Mesenchymal stem cell (in vitro differentiated cells and primary cell): ENCODE results near the gene PDZK1IP1.

Experiments used
- DNase-seq: peaks from one replicate; pipeline ENCODE4 v3.0.0-alpha.2; 2013
- H2AFZ ChIP-seq: one replicate; pipeline ENCODE4 v1.6.1; 2013; ENCODE audit warnings: low read depth, mild to moderate bottlenecking, control low read depth, inconsistent platforms, low read length, moderate library complexity
- H2AK5ac ChIP-seq: 2 replicates; pipeline ENCODE4 v1.6.1; 2013; ENCODE audit warnings: low read length, moderate library complexity, mild to moderate bottlenecking, inconsistent platforms; ENCODE audit not compliant: severe bottlenecking
- H2BK120ac ChIP-seq: one replicate; pipeline ENCODE4 v1.6.1; 2013; ENCODE audit warnings: low read depth, mild to moderate bottlenecking, inconsistent platforms, low read length, moderate library complexity
- H2BK12ac ChIP-seq, 2 experiments: one replicate each; pipeline ENCODE4 v1.6.1; 2013; ENCODE audit warnings: inconsistent platforms in 2 of 2, low read length in 2 of 2, mild to moderate bottlenecking in 2 of 2, moderate library complexity in 2 of 2, control low read depth in 1 of 2
- H2BK15ac ChIP-seq: one replicate; pipeline ENCODE4 v1.6.1; 2013; ENCODE audit warnings: mild to moderate bottlenecking, low read depth, inconsistent platforms; ENCODE audit not compliant: poor library complexity, severe bottlenecking
- H2BK5ac ChIP-seq: 2 replicates; pipeline ENCODE4 v1.6.1; 2013; ENCODE audit warnings: low read depth, mild to moderate bottlenecking, low read length, control low read depth, inconsistent platforms; ENCODE audit not compliant: poor library complexity, severe bottlenecking
- H3K14ac ChIP-seq, 2 experiments: one replicate each; pipeline ENCODE4 v1.6.1; 2013; ENCODE audit warnings: inconsistent platforms in 2 of 2, low read length in 2 of 2, control low read depth in 1 of 2, mild to moderate bottlenecking in 1 of 2, moderate library complexity in 1 of 2
- H3K18ac ChIP-seq, 2 experiments: one replicate each; pipeline ENCODE4 v1.6.1; 2013; ENCODE audit warnings: inconsistent platforms in 2 of 2, low read length in 2 of 2, control low read depth in 1 of 2, low read depth in 1 of 2, mild to moderate bottlenecking in 1 of 2
- H3K23ac ChIP-seq, 2 experiments: one replicate each; pipeline ENCODE4 v1.6.1; 2013; ENCODE audit warnings: inconsistent platforms in 2 of 2, low read length in 2 of 2, mild to moderate bottlenecking in 2 of 2, moderate library complexity in 2 of 2, control low read depth in 1 of 2
- H3K27ac ChIP-seq: 2 replicates; pipeline ENCODE4 v1.5.1; 2013; ENCODE audit warnings: mild to moderate bottlenecking, moderate library complexity, low read length, control low read depth, inconsistent platforms; ENCODE audit not compliant: poor library complexity, severe bottlenecking
- H3K27me3 ChIP-seq, 2 experiments: 2 replicates each; pipeline versions ENCODE4 v1.6.1 to v1.7.0; 2013; ENCODE audit warnings: low read length in 2 of 2, mild to moderate bottlenecking in 2 of 2, moderate library complexity in 2 of 2, control low read depth in 1 of 2, inconsistent platforms in 1 of 2; ENCODE audit not compliant: control insufficient read depth in 1 of 2, insufficient read depth in 1 of 2
- H3K36me3 ChIP-seq, 2 experiments: 2 replicates each; pipeline versions ENCODE4 v1.6.1 to v1.7.0; 2013; ENCODE audit warnings: low read length in 2 of 2, control low read depth in 1 of 2, inconsistent platforms in 1 of 2, low read depth in 1 of 2, mild to moderate bottlenecking in 1 of 2; ENCODE audit not compliant: insufficient read depth in 2 of 2, control insufficient read depth in 1 of 2
- H3K4ac ChIP-seq, 2 experiments: one replicate each; pipeline ENCODE4 v1.6.1; 2013; ENCODE audit warnings: inconsistent platforms in 2 of 2, low read length in 2 of 2, mild to moderate bottlenecking in 2 of 2, moderate library complexity in 2 of 2, control low read depth in 1 of 2, low read depth in 1 of 2
- H3K4me1 ChIP-seq: 2 replicates; pipeline ENCODE4 v1.6.1; 2013; ENCODE audit warnings: low read depth, low read length, control low read depth; ENCODE audit not compliant: control insufficient read depth, insufficient read depth
- H3K4me2 ChIP-seq: 2 replicates; pipeline ENCODE4 v1.6.1; 2013; ENCODE audit warnings: low read length, mild to moderate bottlenecking, inconsistent platforms; ENCODE audit not compliant: poor library complexity, severe bottlenecking
- H3K4me3 ChIP-seq, 2 experiments: 2 replicates each; pipeline versions ENCODE4 v1.5.1 to v1.7.0; 2013; ENCODE audit warnings: low read length in 2 of 2, mild to moderate bottlenecking in 2 of 2, control low read depth in 1 of 2, low read depth in 1 of 2; ENCODE audit not compliant: insufficient read depth in 1 of 2
- H3K79me1 ChIP-seq: replicated peaks from 2 replicates; pipeline ENCODE4 v1.6.1; 2013; ENCODE audit warnings: mild to moderate bottlenecking, control low read depth, low read length, inconsistent platforms; ENCODE audit not compliant: poor library complexity, severe bottlenecking
- H3K9ac ChIP-seq: 2 replicates; pipeline ENCODE4 v1.7.0; 2013; ENCODE audit warnings: mild to moderate bottlenecking, low read length, moderate library complexity
- H3K9me3 ChIP-seq: 2 replicates; pipeline ENCODE4 v1.7.0; 2013; ENCODE audit warnings: mild to moderate bottlenecking, low read length; ENCODE audit not compliant: control insufficient read depth
- H4K8ac ChIP-seq: one replicate; pipeline ENCODE4 v1.6.1; 2013; ENCODE audit warnings: inconsistent platforms, mild to moderate bottlenecking, low read length, moderate library complexity
- H4K91ac ChIP-seq: one replicate; pipeline ENCODE4 v1.6.1; 2013; ENCODE audit warnings: mild to moderate bottlenecking, low read length, inconsistent platforms
- WGBS: methylation state at CpG from one replicate; pipeline ENCODE4 v1.1.7; 2013; ENCODE audit warnings: mixed read lengths; 5-methylcytosine and 5-hydroxymethylcytosine counted together

The PDZK1IP1 gene

DNA sequence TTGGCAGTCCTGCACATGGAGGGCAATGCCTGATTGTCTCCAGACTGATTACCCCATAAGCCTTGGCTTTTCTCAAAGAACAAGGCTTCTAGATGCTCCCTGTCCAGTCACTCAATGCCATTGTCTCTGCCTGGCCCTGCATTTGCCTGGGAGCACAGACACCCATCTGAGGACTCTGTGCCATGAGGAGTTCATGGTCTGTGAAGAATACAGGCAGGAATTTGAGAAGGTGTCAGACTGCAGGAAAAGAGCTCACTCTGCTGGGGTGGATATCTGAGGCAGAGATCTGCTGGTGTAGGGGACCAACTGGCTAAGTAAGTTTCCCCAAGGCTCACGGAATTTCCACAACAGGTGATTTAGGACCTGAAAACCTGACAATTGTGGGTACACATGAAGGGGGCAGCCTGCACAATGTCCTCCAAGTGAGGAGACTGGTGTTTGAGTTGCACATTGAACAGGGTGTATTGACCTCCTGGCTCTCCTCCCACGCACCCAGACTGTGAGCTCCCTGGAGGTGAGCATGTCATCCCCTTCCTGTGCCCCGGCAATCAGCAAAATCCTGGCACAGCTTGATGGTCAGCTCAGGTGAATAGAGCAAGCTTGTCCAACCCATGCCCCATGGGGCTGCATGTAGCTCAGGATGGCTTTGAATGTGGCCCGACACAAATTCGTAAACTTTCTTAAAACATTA is 51.8 kb downstream of the PDZK1IP1 start:
- Histone ChIP-seq H2AK5ac (no peak overlapping the region), H4K91ac (no peak overlapping the region)
- WGBS, result 77% methylated on average over 3 of the region's 5 CpGs

DNA sequence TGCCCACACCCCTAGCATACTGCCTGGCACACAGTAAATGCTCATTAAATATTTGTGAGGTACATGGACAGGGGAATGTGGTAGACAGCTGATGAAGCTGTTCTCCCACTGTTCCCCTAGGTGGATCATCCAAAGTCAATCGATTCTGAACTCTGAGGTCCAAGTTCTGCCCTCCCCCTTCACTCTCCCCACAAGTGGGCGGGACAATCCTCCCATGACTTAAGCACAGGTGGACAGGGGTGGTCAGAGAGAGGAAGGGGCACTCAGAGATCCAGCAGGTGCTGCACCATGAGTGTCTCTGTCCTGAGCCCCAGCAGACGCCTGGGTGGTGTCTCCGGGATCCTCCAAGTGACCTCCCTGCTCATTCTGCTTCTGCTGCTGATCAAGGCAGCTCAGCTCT is 52.6 kb downstream of the PDZK1IP1 start, which contains the start of gene CYP4A22:
CYP4A22 (plus strand) TSS at position 244 of the 400 bp plus-strand sequence; CDS start at position 289, 45 bp downstream.
- Histone ChIP-seq H3K4ac (no peak within 1 kb of the TSS), H2BK120ac (no peak within 1 kb of the TSS), H2BK12ac (no peak within 1 kb of the TSS), H3K4me1 (no peaks in the 10 kb centered on the region), H3K79me1 (no peaks in the 10 kb centered on the region), H2BK15ac (no peak within 1 kb of the TSS), H4K8ac (no peak within 1 kb of the TSS), H3K14ac (no peak within 1 kb of the TSS), H3K23ac (no peak within 1 kb of the TSS), H3K18ac (no peak within 1 kb of the TSS), H3K27ac (no peak within 1 kb of the TSS), H2AFZ (no peak within 1 kb of the TSS), H4K91ac (no peak within 1 kb of the TSS), H3K27me3 (no peaks in the 10 kb centered on the region), H3K4me3 (no peak within 1 kb of the TSS), H3K9me3 (no peaks in the 10 kb centered on the region), H3K4me2 (no peak within 1 kb of the TSS), H3K36me3 (no peaks in the 10 kb centered on the region), H2AK5ac (no peak within 1 kb of the TSS), H2BK5ac (no peak within 1 kb of the TSS), H3K9ac (no peak within 1 kb of the TSS)
- 80% methylated on average over 4 of the region's 4 CpGs for WGBS
- DNase-seq, result no peak

More for the DNA sequence above, 51.8 kb downstream of the PDZK1IP1 start:
- Histone ChIP-seq H2BK15ac (no peak overlapping the region), H2BK120ac (no peak overlapping the region), H2AFZ (no peak overlapping the region), H2BK12ac (no peak overlapping the region), H3K23ac (no peak overlapping the region), H3K79me1 (no peaks in the 10 kb centered on the region), H4K8ac (no peak overlapping the region), H3K9me3 (no peaks in the 10 kb centered on the region), H3K4ac (no peak overlapping the region), H3K27ac (no peak overlapping the region), H3K14ac (no peak overlapping the region), H2BK5ac (no peak overlapping the region), H3K27me3 (no peaks in the 10 kb centered on the region), H3K18ac (no peak overlapping the region), H3K36me3 (no peaks in the 10 kb centered on the region), H3K4me3 (no peak overlapping the region), H3K9ac (no peak overlapping the region), H3K4me1 (no peaks in the 10 kb centered on the region), H3K4me2 (no peak overlapping the region)
- DNase-seq, result no peak
